BLaER1 (cell line): ENCODE data around the gene PITPNC1.
"Not testable (repeated sequence)": the region's sequence is repeated elsewhere in the genome, so short reads cannot be mapped to it uniquely, and the experiment has no call there.

Experiments
- H3K27ac ChIP-seq: shearing (Covaris generic); formaldehyde crosslinking; 2 replicates; pipeline ENCODE4 v1.8.1; 2022
- H3K27me3 ChIP-seq: shearing (Covaris generic); formaldehyde crosslinking; 2 replicates; pipeline ENCODE4 v1.8.1; 2022
- H3K36me3 ChIP-seq: shearing (Covaris generic); formaldehyde crosslinking; 2 replicates; pipeline ENCODE4 v1.8.1; 2022
- H3K4me1 ChIP-seq: shearing (Covaris generic); formaldehyde crosslinking; 2 replicates; pipeline ENCODE4 v1.8.1; 2022
- H3K4me2 ChIP-seq: shearing (Covaris generic); formaldehyde crosslinking; 2 replicates; pipeline ENCODE4 v1.8.1; 2022
- H3K4me3 ChIP-seq: shearing (Covaris generic); formaldehyde crosslinking; 2 replicates; pipeline ENCODE4 v1.8.1; 2022
- H3K9ac ChIP-seq: shearing (Covaris generic); formaldehyde crosslinking; 2 replicates; pipeline ENCODE4 v1.8.1; 2022
- H3K9me3 ChIP-seq: shearing (Covaris generic); formaldehyde crosslinking; 2 replicates; pipeline ENCODE4 v1.8.1; 2022
- H4K20me1 ChIP-seq: shearing (Covaris generic); formaldehyde crosslinking; 2 replicates; pipeline ENCODE4 v1.8.1; 2022
- Cebpa-rat ChIP-seq: shearing (Covaris generic); IDR thresholded peaks from 2 replicates; pipeline ENCODE4 v1.8.1; 2022

Gene PITPNC1

DNA sequence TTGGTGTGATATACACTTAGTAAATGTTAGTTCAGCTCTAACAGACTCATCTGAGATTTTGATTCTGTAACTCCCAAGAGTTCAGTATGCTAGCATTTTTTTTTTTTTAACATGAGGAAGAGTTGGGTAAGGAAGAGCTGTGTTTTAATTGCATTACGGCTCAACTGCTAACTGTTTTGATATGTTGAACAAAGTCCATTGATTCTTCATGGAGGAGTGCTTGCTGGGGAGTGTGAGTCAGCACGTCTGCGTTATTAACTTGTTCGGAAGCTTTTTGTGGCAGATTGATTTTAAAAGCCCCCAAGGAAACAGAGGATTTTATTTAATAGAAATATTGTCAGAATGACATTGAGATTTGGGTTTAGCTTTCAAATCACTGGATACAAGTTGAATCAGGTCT, 45.8 kb downstream of the PITPNC1 start:
- Histone ChIP-seq H3K9ac (no peak overlapping the region), H3K27me3 (no peaks in the 10 kb centered on the region), H4K20me1 (peaks cover 18% of the 10 kb centered on the region; the same call in 1 of the 2 replicates), H3K27ac (no peak overlapping the region), H3K4me2 (no peak overlapping the region), H3K36me3 (peaks cover 16% of the 10 kb centered on the region; the same call in 1 of the 2 replicates), H3K4me3 (no peak overlapping the region), H3K4me1 (peaks cover 44% of the 10 kb centered on the region), H3K9me3 (0 out of 2 replicates have a peak, but pooled peaks cover 5% of the 10 kb centered on the region)
- TF ChIP-seq Cebpa-rat = no peak

GRCh38 chr17:67425571-67426160, 48.6 kb downstream of the PITPNC1 start:
- H3K9me3 ChIP-seq = 0 out of 2 replicates have a peak, but pooled peaks cover 5% of the 10 kb centered on the region

DNA sequence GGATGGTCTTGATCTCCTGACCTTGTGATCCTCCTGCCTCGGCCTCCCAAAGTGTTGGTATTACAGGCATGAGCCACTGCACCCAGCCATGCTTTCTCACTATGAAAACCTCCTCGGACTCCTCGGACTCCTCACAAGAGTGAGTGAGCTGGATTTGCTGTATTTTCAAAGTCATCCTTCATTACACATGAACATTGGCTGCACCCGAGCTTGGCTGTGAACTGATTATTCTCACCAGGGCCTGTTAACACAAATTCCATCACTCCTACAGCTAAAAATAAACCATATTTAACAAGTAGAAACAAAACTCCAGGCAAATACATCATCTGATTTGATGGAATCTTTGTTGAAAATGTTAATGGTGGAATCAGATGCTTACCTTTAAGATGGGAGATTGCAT, 50.3 kb downstream of the PITPNC1 start:
- Histone ChIP-seq H3K36me3 (peaks cover 16% of the 10 kb centered on the region; the same call in 1 of the 2 replicates), H3K27ac (no peak overlapping the region), H3K9ac (no peak overlapping the region), H3K4me3 (no peak overlapping the region), H3K27me3 (no peaks in the 10 kb centered on the region), H4K20me1 (peaks cover 23% of the 10 kb centered on the region; the same call in 1 of the 2 replicates), H3K4me1 (peaks cover 19% of the 10 kb centered on the region), H3K4me2 (no peak overlapping the region), H3K9me3 (0 out of 2 replicates have a peak, but pooled peaks cover 5% of the 10 kb centered on the region)
- no peak for TF ChIP-seq Cebpa-rat

More at GRCh38 chr17:67425571-67426160, 48.6 kb downstream of the PITPNC1 start:
- H4K20me1 ChIP-seq = peaks cover 24% of the 10 kb centered on the region; the same call in 1 of the 2 replicates
- no peak overlapping the region for H3K4me2 ChIP-seq
- H3K27ac ChIP-seq = no peak overlapping the region
- H3K4me3 ChIP-seq = no peak overlapping the region
- H3K4me1 ChIP-seq = peaks cover 22% of the 10 kb centered on the region
- TF ChIP-seq Cebpa-rat = no peak
- H3K27me3 ChIP-seq = no peaks in the 10 kb centered on the region
- no peak overlapping the region for H3K9ac ChIP-seq
- H3K36me3 ChIP-seq = peaks cover 16% of the 10 kb centered on the region; the same call in 1 of the 2 replicates

GRCh38 chr17:67430515-67430914, 53.4 kb downstream of the PITPNC1 start:
- H3K27me3 ChIP-seq, H3K36me3 ChIP-seq, H3K4me3 ChIP-seq, H3K9me3 ChIP-seq, H3K27ac ChIP-seq, H3K9ac ChIP-seq: not testable (repeated sequence)
- peak overlapping the region; percentile 23; the same call in 1 of the 2 replicates for H3K4me2 ChIP-seq
- peaks cover 40% of the 10 kb centered on the region for H3K4me1 ChIP-seq
- peaks cover 30% of the 10 kb centered on the region; the same call in 1 of the 2 replicates for H4K20me1 ChIP-seq

DNA sequence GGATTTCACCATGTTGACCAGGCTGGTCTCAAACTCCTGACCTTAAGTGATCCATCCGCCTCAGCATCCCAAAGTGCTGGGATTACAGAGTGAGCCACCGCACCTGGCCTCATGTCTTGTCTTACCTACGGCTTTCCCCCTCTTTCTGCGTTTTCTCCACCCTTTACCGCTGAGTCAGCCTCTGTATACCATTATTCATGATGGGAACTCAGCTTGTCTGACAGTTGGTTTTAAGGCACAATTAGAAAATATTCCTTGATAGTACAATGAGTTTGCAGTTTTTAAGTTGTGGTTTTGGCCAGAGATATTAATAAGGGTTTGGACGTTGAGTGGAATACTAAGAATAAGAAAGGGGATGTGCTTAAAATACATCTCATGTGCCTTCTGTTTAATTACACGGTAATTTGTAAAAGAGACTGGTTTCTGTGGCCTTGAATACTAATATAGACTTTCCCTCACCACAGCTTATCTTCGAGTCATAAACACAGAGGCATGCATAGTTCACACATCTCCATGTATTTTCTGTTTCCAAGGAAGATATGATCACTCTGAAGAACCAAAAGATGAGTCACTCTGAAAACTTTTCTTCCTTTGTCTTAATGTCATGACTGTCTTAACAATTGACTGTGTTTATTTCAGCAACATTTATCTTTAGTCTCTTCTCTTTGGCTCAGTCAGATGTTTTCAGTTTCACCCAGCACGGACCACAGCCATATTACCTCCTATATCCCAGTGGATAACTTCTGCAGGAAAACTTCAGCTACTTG, 54.4 kb downstream of the PITPNC1 start:
- peak overlapping the region; percentile 27; the same call in 1 of the 2 replicates for H3K27ac ChIP-seq
- H3K4me2 ChIP-seq = peak overlapping the region; percentile 41
- H4K20me1 ChIP-seq = peaks cover 31% of the 10 kb centered on the region; the same call in 1 of the 2 replicates
- H3K9me3 ChIP-seq = no peaks in the 10 kb centered on the region
- 0 out of 2 replicates have a peak, but pooled peaks cover 4% of the 10 kb centered on the region for H3K36me3 ChIP-seq
- TF ChIP-seq Cebpa-rat = no peak
- H3K9ac ChIP-seq = no peak overlapping the region
- H3K27me3 ChIP-seq = no peaks in the 10 kb centered on the region
- peaks cover 40% of the 10 kb centered on the region for H3K4me1 ChIP-seq
- no peak overlapping the region for H3K4me3 ChIP-seq

- H3K36me3 ChIP-seq = 0 out of 2 replicates have a peak, but pooled peaks cover 4% of the 10 kb centered on the region
- no peak overlapping the region for H3K4me3 ChIP-seq
- H3K9me3 ChIP-seq = no peaks in the 10 kb centered on the region
- no peaks in the 10 kb centered on the region for H3K27me3 ChIP-seq
- no peak for TF ChIP-seq Cebpa-rat
- H3K27ac ChIP-seq = peak overlapping the region; percentile 41
- H3K4me2 ChIP-seq = peak overlapping the region; percentile 44
- no peak overlapping the region for H3K9ac ChIP-seq
- peaks cover 37% of the 10 kb centered on the region; the same call in 1 of the 2 replicates for H4K20me1 ChIP-seq
- H3K4me1 ChIP-seq = peaks cover 58% of the 10 kb centered on the region
These were observed 56.3 kb downstream of the PITPNC1 start for GRCh38 chr17:67433248-67433924.

DNA sequence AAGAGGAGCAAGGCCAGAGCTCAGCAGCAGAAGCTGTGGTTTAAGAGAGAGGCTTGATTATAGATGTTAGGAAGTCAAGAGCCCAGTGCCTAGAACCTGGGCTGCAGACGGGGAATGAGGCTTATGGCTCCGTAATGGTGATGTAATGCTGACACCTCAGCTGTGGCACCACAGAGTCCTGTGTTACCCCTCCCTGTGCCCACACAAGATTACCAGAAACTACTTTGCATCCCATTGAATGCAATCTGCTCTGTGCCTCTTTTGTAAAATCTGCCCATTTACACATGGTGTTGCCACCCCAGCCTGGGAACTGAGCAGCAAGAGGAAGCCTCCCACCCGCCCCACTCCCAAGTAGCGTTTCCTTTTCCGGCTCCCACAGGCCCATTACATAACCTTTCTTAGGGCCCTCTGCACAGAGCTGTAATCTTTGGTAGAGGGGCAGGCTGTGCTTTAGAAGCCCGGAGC, 57.0 kb downstream of the PITPNC1 start:
- peaks cover 37% of the 10 kb centered on the region; the same call in 1 of the 2 replicates for H4K20me1 ChIP-seq
- no peak for TF ChIP-seq Cebpa-rat
- no peak overlapping the region for H3K4me3 ChIP-seq
- H3K27me3 ChIP-seq = no peaks in the 10 kb centered on the region
- peak overlapping the region; percentile 44 for H3K4me2 ChIP-seq
- no peak overlapping the region for H3K9ac ChIP-seq
- H3K27ac ChIP-seq = peak overlapping the region; percentile 41
- H3K36me3 ChIP-seq = 0 out of 2 replicates have a peak, but pooled peaks cover 4% of the 10 kb centered on the region
- H3K9me3 ChIP-seq = no peaks in the 10 kb centered on the region
- H3K4me1 ChIP-seq = peaks cover 65% of the 10 kb centered on the region

GRCh38 chr17:67435122-67435521, 58.0 kb downstream of the PITPNC1 start:
- Histone ChIP-seq H3K27ac (no peak overlapping the region), H3K9me3 (no peaks in the 10 kb centered on the region), H3K4me1 (peaks cover 75% of the 10 kb centered on the region), H4K20me1 (peaks cover 36% of the 10 kb centered on the region; the same call in 1 of the 2 replicates), H3K27me3 (no peaks in the 10 kb centered on the region), H3K4me2 (no peak overlapping the region), H3K4me3 (no peak overlapping the region), H3K9ac (no peak overlapping the region), H3K36me3 (0 out of 2 replicates have a peak, but pooled peaks cover 4% of the 10 kb centered on the region)
- peak; percentile 51; the same call in 1 of the 2 replicates for TF ChIP-seq Cebpa-rat

DNA sequence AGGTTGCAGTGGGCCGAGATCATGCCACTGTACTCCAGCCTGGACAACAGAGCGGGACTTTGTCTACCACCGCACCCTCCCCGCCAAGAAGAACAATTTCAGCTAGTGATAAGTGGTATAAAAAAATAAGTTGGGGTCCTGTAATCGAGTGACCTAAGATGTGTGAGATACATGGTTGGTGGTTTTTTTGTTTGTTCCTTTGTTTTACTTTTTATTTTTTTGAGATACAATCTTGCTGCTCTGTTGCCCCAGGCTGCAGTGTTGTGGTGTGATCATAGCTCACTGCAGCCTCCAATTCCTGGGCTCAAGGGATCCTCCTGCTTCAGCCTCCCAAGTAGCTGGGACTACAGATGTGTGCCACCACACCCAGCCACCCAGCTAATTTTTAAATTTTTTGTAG, 58.7 kb downstream of the PITPNC1 start:
- no peak overlapping the region for H3K4me3 ChIP-seq
- no peak overlapping the region for H3K27ac ChIP-seq
- H3K9me3 ChIP-seq = no peaks in the 10 kb centered on the region
- H3K36me3 ChIP-seq = 0 out of 2 replicates have a peak, but pooled peaks cover 4% of the 10 kb centered on the region
- peaks cover 76% of the 10 kb centered on the region for H3K4me1 ChIP-seq
- H4K20me1 ChIP-seq = peaks cover 31% of the 10 kb centered on the region; the same call in 1 of the 2 replicates
- H3K9ac ChIP-seq = no peak overlapping the region
- H3K27me3 ChIP-seq = no peaks in the 10 kb centered on the region
- no peak for TF ChIP-seq Cebpa-rat
- H3K4me2 ChIP-seq = no peak overlapping the region
